Measurements from ENCODE around the gene GNG11.

Gene GNG11

GRCh38 chr7:93945756-93946535 is 24.4 kb downstream of the GNG11 start:
- ChIA-PET CTCF (no interaction called here), POLR2A (interaction anchor here (0.6 kb wide), 1 partner anchor 626 kb away, joined by 3 read pairs; no protein-coding TSS in a partner anchor)
- no peak for TF ChIP-seq PKNOX1 (IDR thresholded peaks at IDR 0.05)
- no peak for TF ChIP-seq BHLHE40 (IDR thresholded peaks at IDR 0.05; ENCODE audit: borderline replicate concordance)
- TF ChIP-seq CTBP1 (IDR thresholded peaks at IDR 0.05; ENCODE audit: borderline replicate concordance): no peak
- TF ChIP-seq FOXA1 (IDR thresholded peaks at IDR 0.05): no peak
- no peak for TF ChIP-seq TARDBP (IDR thresholded peaks at IDR 0.05)
- TF ChIP-seq ARNT (IDR thresholded peaks at IDR 0.05): no peak
- TF ChIP-seq ZNF384 (IDR thresholded peaks at IDR 0.05): no peak
- TF ChIP-seq LEF1 (IDR thresholded peaks at IDR 0.05; ENCODE audit: borderline replicate concordance): no peak
- no peak for TF ChIP-seq HDGF (IDR thresholded peaks at IDR 0.05; ENCODE audit: borderline replicate concordance)
- no peak for TF ChIP-seq NFRKB (IDR thresholded peaks at IDR 0.05)
- no peak for TF ChIP-seq SUZ12 (IDR thresholded peaks at IDR 0.05)
- TF ChIP-seq ELF4 (IDR thresholded peaks at IDR 0.05): no peak
- TF ChIP-seq FOXK2 (IDR thresholded peaks at IDR 0.05): no peak
- no peak for TF ChIP-seq SP1 (IDR thresholded peaks at IDR 0.05)
- TF ChIP-seq FOXM1 (IDR thresholded peaks at IDR 0.05; ENCODE audit: borderline replicate concordance): no peak
- no peak for TF ChIP-seq L3MBTL2 (conservative IDR thresholded peaks at IDR 0.05)
- DNase-seq (ENCODE audit: extremely low spot score): no peak

GRCh38 chr7:93948106-93948505 is 26.6 kb downstream of the GNG11 start:
- ChIA-PET POLR2A (no interaction called here), CTCF (no interaction called here)
- DNase-seq (ENCODE audit: extremely low spot score): no peak
- TF ChIP-seq FOXM1 (IDR thresholded peaks at IDR 0.05; ENCODE audit: borderline replicate concordance): no peak
- no peak for TF ChIP-seq FOXA1 (IDR thresholded peaks at IDR 0.05)
- no peak for TF ChIP-seq L3MBTL2 (conservative IDR thresholded peaks at IDR 0.05)
- no peak for TF ChIP-seq SP1 (IDR thresholded peaks at IDR 0.05)
- TF ChIP-seq LEF1 (IDR thresholded peaks at IDR 0.05; ENCODE audit: borderline replicate concordance): no peak
- TF ChIP-seq HDGF (IDR thresholded peaks at IDR 0.05; ENCODE audit: borderline replicate concordance): no peak
- no peak for TF ChIP-seq ELF4 (IDR thresholded peaks at IDR 0.05)

DNA sequence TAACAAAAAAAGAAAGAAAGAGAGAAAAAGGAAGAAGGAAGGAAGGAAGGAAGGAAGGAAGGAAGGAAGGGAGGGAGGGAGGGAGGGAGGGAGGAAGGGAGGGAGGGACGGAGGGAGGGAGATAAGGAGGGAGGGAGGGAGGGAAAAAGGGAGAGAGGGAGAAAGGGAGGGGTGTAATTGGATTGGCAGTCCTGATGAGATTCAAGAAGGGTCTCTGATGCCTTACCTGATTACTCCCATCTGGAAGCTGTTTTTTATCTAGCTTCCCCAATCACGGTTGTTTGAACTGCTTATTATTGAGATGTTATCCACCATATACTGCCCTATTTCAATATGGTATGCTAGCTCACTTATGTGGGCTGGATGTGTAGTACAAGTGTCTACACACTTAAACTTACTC is 27.3 kb downstream of the GNG11 start:
- no peak for TF ChIP-seq FOXA1 (IDR thresholded peaks at IDR 0.05)
- no peak for TF ChIP-seq SP1 (IDR thresholded peaks at IDR 0.05)
- no peak for TF ChIP-seq FOXM1 (IDR thresholded peaks at IDR 0.05; ENCODE audit: borderline replicate concordance)
- TF ChIP-seq HDGF (IDR thresholded peaks at IDR 0.05; ENCODE audit: borderline replicate concordance): no peak
- no peak for TF ChIP-seq TARDBP (IDR thresholded peaks at IDR 0.05)
- TF ChIP-seq BHLHE40 (IDR thresholded peaks at IDR 0.05; ENCODE audit: borderline replicate concordance): no peak
- TF ChIP-seq FOXK2 (IDR thresholded peaks at IDR 0.05): no peak
- TF ChIP-seq NFRKB (IDR thresholded peaks at IDR 0.05): no peak
- TF ChIP-seq L3MBTL2 (conservative IDR thresholded peaks at IDR 0.05): no peak
- no peak for TF ChIP-seq ARNT (IDR thresholded peaks at IDR 0.05)
- CTCF ChIA-PET: no interaction called here
- no peak for DNase-seq (ENCODE audit: extremely low spot score)
- POLR2A ChIA-PET: no interaction called here

DNA sequence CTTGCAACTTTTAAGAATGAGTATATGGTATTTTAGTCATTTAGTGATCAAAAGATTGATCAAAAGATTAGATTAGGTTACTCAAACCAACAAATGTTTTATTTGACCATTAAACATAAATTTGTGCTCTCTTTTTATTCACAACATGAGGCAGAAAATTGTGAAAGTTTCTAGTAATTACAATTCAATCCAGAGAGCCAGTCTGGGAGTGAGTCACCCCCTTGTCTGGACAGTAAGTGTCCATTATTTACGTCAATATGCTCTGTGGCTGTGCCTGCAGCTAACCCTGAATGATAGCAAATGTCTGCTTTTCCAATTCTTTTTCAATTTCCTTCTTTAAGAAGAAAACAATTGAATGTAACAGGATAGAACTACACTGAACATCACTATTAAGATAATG is 27.9 kb downstream of the GNG11 start:
- DNase-seq (ENCODE audit: extremely low spot score): no peak
- CTCF ChIA-PET: no interaction called here
- TF ChIP-seq ELF4 (IDR thresholded peaks at IDR 0.05) (no peak), SP1 (IDR thresholded peaks at IDR 0.05) (no peak), CTBP1 (IDR thresholded peaks at IDR 0.05; ENCODE audit: borderline replicate concordance) (no peak), HDGF (IDR thresholded peaks at IDR 0.05; ENCODE audit: borderline replicate concordance) (no peak), L3MBTL2 (conservative IDR thresholded peaks at IDR 0.05) (no peak), FOXA1 (IDR thresholded peaks at IDR 0.05) (no peak), SUZ12 (IDR thresholded peaks at IDR 0.05) (no peak)
- POLR2A ChIA-PET: no interaction called here

DNA sequence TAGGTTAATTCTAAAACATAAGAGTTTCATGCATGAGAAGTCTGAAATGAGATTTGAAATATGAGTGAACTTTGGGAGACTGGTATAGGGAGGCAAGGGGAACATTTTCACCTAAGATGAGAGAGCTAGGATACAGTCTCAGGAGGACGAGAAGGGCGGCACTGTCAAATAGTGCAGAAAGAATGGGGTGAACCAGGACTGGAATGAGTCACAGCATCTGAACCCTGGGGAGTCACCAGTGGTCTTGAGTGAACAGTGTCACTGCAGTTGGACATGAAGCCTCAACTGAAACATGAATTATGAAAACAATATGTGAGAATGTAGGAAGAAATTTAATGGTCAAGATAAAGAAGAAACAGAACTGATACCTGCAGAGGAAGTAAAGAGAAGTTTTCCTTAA is 33.8 kb downstream of the GNG11 start:
- ChIA-PET POLR2A (no interaction called here), CTCF (no interaction called here)
- no peak for TF ChIP-seq FOXA1 (IDR thresholded peaks at IDR 0.05)
- TF ChIP-seq SP1 (IDR thresholded peaks at IDR 0.05): no peak
- DNase-seq (ENCODE audit: extremely low spot score): no peak

- no peak for TF ChIP-seq ELF4 (IDR thresholded peaks at IDR 0.05)
- TF ChIP-seq SP1 (IDR thresholded peaks at IDR 0.05): no peak
- no peak for TF ChIP-seq FOXA1 (IDR thresholded peaks at IDR 0.05)
- TF ChIP-seq LEF1 (IDR thresholded peaks at IDR 0.05; ENCODE audit: borderline replicate concordance): no peak
- no peak for TF ChIP-seq FOXM1 (IDR thresholded peaks at IDR 0.05; ENCODE audit: borderline replicate concordance)
- no peak for TF ChIP-seq NFRKB (IDR thresholded peaks at IDR 0.05)
- no peak for TF ChIP-seq ARNT (IDR thresholded peaks at IDR 0.05)
- no peak for TF ChIP-seq TARDBP (IDR thresholded peaks at IDR 0.05)
- TF ChIP-seq HDGF (IDR thresholded peaks at IDR 0.05; ENCODE audit: borderline replicate concordance): no peak
- TF ChIP-seq PKNOX1 (IDR thresholded peaks at IDR 0.05): no peak
- TF ChIP-seq BHLHE40 (IDR thresholded peaks at IDR 0.05; ENCODE audit: borderline replicate concordance): no peak
- no peak for TF ChIP-seq CTBP1 (IDR thresholded peaks at IDR 0.05; ENCODE audit: borderline replicate concordance)
- no peak for DNase-seq (ENCODE audit: extremely low spot score)
- ChIA-PET CTCF (no interaction called here), POLR2A (no interaction called here)
Measured at GRCh38 chr7:93957767-93958166, 36.2 kb downstream of the GNG11 start.

- TF ChIP-seq ARNT (IDR thresholded peaks at IDR 0.05): no peak
- TF ChIP-seq LEF1 (IDR thresholded peaks at IDR 0.05; ENCODE audit: borderline replicate concordance): no peak
- TF ChIP-seq CTBP1 (IDR thresholded peaks at IDR 0.05; ENCODE audit: borderline replicate concordance): no peak
- TF ChIP-seq TARDBP (IDR thresholded peaks at IDR 0.05): no peak
- TF ChIP-seq ZNF384 (IDR thresholded peaks at IDR 0.05): no peak
- no peak for TF ChIP-seq PKNOX1 (IDR thresholded peaks at IDR 0.05)
- no peak for TF ChIP-seq BHLHE40 (IDR thresholded peaks at IDR 0.05; ENCODE audit: borderline replicate concordance)
- TF ChIP-seq FOXA1 (IDR thresholded peaks at IDR 0.05): no peak
- no peak for TF ChIP-seq SP1 (IDR thresholded peaks at IDR 0.05)
- no peak for TF ChIP-seq NFRKB (IDR thresholded peaks at IDR 0.05)
- TF ChIP-seq SUZ12 (IDR thresholded peaks at IDR 0.05): no peak
- TF ChIP-seq L3MBTL2 (conservative IDR thresholded peaks at IDR 0.05): no peak
- no peak for TF ChIP-seq HDGF (IDR thresholded peaks at IDR 0.05; ENCODE audit: borderline replicate concordance)
- TF ChIP-seq ELF4 (IDR thresholded peaks at IDR 0.05): no peak
- no peak for TF ChIP-seq FOXK2 (IDR thresholded peaks at IDR 0.05)
- no peak for TF ChIP-seq FOXM1 (IDR thresholded peaks at IDR 0.05; ENCODE audit: borderline replicate concordance)
- no peak for DNase-seq (ENCODE audit: extremely low spot score)
- POLR2A ChIA-PET: no interaction called here
- CTCF ChIA-PET: no interaction called here
Measured at GRCh38 chr7:93958216-93958615, 36.7 kb downstream of the GNG11 start.

Data from HEK293T (cell line).